HepG2 (cell line): ENCODE measurements around the gene RIPOR3. TPM values are rescaled to one million over a fixed set of nuclear protein-coding genes. Genes with fewer than 3 reads are reported as not detected.

ENCODE experiments used
- MXI1 ChIP-seq: IDR thresholded peaks from 3 replicates; pipeline ENCODE4 v1.6.1; 2012; ENCODE audit warnings: low read depth, low read length, inconsistent platforms, borderline replicate concordance
- NFATC3 ChIP-seq: sonication (generic); formaldehyde crosslinking; IDR thresholded peaks from 2 replicates; pipeline ENCODE4 v1.5.1; 2020; ENCODE audit warnings: mild to moderate bottlenecking, missing genetic modification reagents
- ZBTB1 ChIP-seq: sonication (generic); formaldehyde crosslinking; IDR thresholded peaks from 2 replicates; pipeline ENCODE4 v1.4.0; 2020; ENCODE audit warnings: missing genetic modification reagents, borderline replicate concordance
- ZNF407 ChIP-seq: sonication (generic); formaldehyde crosslinking; IDR thresholded peaks from one replicate; pipeline ENCODE4 v1.5.1; 2020; ENCODE audit warnings: mild to moderate bottlenecking, missing genetic modification reagents; ENCODE audit errors: not compliant biosample characterization
- ZNF430 ChIP-seq: sonication (generic); formaldehyde crosslinking; IDR thresholded peaks from 2 replicates; pipeline ENCODE4 v1.9.0; 2021; ENCODE audit warnings: mild to moderate bottlenecking, missing genetic modification reagents
- ZNF577 ChIP-seq: sonication (generic); formaldehyde crosslinking; IDR thresholded peaks from 2 replicates; pipeline ENCODE4 v1.4.0; 2020; ENCODE audit warnings: mild to moderate bottlenecking, low read depth, missing genetic modification reagents, borderline replicate concordance
- ZNF83 ChIP-seq: sonication (generic); formaldehyde crosslinking; IDR thresholded peaks from 2 replicates; pipeline ENCODE4 v1.4.0; 2020; ENCODE audit warnings: missing genetic modification reagents, mild to moderate bottlenecking, borderline replicate concordance
- ZSCAN30 ChIP-seq: sonication (generic); formaldehyde crosslinking; IDR thresholded peaks from 2 replicates; pipeline ENCODE4 v1.5.0; 2020; ENCODE audit warnings: mild to moderate bottlenecking, missing genetic modification reagents
- polyA plus RNA-seq, 8 experiments: library from polyadenylated mRNA; depleted of rRNA in 3 of 8; stranded (reverse) in 7 of 8; unstranded in 1 of 8; fragments of >200 nt; fragmentation: Illumina TruSeq in 4 of 8; extraction: Trizol in 4 of 8; gene quantifications; 2 replicates each; pipeline versions ENCODE4 v1.2.1 to v1.2.3, GENCODE V29; 2011 to 2016; ENCODE audit warnings: low read depth in 4 of 8, missing spikeins in 1 of 8, mixed read lengths in 1 of 8; ENCODE audit not compliant: insufficient read depth in 1 of 8
- total RNA-seq, 5 experiments: library from RNA; depleted of rRNA; stranded (reverse); fragments of >200 nt; fragmentation: Illumina TruSeq; extraction: Trizol; gene quantifications; 2 replicates each; pipeline ENCODE4 v1.2.3, GENCODE V29; 2016; ENCODE audit warnings: low read depth in 1 of 5
- TF ChIP-seq, protein P1 (sequence below): sonication (generic); formaldehyde crosslinking; IDR thresholded peaks from 2 replicates; pipeline ENCODE4 v1.4.0; 2020; ENCODE audit warnings: missing genetic modification reagents
- TF ChIP-seq, protein P2 (sequence below): sonication (generic); formaldehyde crosslinking; IDR thresholded peaks from 2 replicates; pipeline ENCODE4 v1.8.1; 2023; ENCODE audit warnings: missing genetic modification reagents, inconsistent platforms, borderline replicate concordance
- TF ChIP-seq, protein P3 (sequence below): sonication (generic); formaldehyde crosslinking; IDR thresholded peaks from 2 replicates; pipeline ENCODE4 v1.4.0; 2020; ENCODE audit warnings: mild to moderate bottlenecking, missing genetic modification reagents, borderline replicate concordance

RIPOR3 gene
- total and polyA plus RNA-seq, 2 of the 13 experiments (the other 11 are each of a cell fraction or from before 2014, with no cell fraction given), result 0.18 TPM; not detected in 1

GRCh38 chr20:50575865-50576720 lies 115.2 kb downstream of the RIPOR3 start (continued):
- TF ChIP-seq ZNF407 (CRISPR knock-in tag), result no peak
- TF ChIP-seq, protein P1, sequence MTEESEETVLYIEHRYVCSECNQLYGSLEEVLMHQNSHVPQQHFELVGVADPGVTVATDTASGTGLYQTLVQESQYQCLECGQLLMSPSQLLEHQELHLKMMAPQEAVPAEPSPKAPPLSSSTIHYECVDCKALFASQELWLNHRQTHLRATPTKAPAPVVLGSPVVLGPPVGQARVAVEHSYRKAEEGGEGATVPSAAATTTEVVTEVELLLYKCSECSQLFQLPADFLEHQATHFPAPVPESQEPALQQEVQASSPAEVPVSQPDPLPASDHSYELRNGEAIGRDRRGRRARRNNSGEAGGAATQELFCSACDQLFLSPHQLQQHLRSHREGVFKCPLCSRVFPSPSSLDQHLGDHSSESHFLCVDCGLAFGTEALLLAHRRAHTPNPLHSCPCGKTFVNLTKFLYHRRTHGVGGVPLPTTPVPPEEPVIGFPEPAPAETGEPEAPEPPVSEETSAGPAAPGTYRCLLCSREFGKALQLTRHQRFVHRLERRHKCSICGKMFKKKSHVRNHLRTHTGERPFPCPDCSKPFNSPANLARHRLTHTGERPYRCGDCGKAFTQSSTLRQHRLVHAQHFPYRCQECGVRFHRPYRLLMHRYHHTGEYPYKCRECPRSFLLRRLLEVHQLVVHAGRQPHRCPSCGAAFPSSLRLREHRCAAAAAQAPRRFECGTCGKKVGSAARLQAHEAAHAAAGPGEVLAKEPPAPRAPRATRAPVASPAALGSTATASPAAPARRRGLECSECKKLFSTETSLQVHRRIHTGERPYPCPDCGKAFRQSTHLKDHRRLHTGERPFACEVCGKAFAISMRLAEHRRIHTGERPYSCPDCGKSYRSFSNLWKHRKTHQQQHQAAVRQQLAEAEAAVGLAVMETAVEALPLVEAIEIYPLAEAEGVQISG, result peak; percentile 30; the same call in 1 of the 2 replicates
- no peak for TF ChIP-seq ZNF577 (CRISPR knock-in tag)
- no peak for TF ChIP-seq ZBTB1
- TF ChIP-seq ZNF430 (CRISPR knock-in tag), result no peak
- TF ChIP-seq, protein P2, sequence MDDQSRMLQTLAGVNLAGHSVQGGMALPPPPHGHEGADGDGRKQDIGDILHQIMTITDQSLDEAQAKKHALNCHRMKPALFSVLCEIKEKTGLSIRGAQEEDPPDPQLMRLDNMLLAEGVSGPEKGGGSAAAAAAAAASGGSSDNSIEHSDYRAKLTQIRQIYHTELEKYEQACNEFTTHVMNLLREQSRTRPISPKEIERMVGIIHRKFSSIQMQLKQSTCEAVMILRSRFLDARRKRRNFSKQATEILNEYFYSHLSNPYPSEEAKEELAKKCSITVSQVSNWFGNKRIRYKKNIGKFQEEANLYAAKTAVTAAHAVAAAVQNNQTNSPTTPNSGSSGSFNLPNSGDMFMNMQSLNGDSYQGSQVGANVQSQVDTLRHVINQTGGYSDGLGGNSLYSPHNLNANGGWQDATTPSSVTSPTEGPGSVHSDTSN (CRISPR knock-in tag), result no peak
- TF ChIP-seq, protein P3, sequence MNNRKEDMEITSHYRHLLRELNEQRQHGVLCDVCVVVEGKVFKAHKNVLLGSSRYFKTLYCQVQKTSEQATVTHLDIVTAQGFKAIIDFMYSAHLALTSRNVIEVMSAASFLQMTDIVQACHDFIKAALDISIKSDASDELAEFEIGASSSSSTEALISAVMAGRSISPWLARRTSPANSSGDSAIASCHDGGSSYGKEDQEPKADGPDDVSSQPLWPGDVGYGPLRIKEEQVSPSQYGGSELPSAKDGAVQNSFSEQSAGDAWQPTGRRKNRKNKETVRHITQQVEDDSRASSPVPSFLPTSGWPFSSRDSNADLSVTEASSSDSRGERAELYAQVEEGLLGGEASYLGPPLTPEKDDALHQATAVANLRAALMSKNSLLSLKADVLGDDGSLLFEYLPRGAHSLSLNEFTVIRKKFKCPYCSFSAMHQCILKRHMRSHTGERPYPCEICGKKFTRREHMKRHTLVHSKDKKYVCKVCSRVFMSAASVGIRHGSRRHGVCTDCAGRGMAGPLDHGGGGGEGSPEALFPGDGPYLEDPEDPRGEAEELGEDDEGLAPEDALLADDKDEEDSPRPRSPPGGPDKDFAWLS (CRISPR knock-in tag), result no peak
- no peak for TF ChIP-seq ZNF83 (CRISPR knock-in tag)
- no peak for TF ChIP-seq NFATC3 (CRISPR knock-in tag)
- no peak for TF ChIP-seq ZSCAN30 (CRISPR knock-in tag)
- 0 out of 3 replicates have a peak, but pooled peaks have one; percentile 40 for TF ChIP-seq MXI1
